Measurements from ENCODE around the gene GALR3.

Gene GALR3

DNA sequence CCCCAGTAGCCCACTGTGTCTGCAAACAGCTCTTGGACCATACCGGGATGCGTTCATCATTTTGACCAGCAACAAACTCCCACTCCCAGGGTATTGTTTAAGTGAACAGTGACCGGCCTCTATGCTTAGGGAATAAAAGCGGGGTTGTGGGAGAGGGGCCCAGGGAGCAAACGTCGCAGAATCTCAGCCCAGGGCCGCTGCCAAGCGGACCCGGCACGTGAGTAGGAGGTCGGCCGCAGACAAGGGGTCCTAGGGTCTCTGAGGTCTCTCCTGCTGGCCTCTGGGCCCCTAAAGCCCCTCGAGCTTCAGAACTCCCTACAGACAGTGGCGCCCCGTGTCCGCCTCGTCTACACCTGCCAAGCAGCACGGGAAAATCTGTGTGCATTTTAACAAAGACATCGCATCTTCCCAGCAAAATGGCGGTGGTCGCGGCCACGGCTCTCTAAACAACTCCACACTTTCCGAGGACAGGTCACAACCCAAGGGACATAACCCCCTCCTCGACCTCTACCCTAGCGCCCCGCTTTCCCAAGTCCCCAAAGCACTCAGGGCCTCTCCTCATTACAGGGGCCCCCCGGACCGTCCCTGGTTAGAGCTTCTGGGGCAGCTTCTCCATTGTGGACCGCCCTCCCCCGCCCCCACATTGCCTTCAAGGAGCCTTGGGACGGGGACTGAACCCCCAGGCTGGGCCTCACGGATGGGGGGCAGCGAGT lies 19.4 kb upstream of the GALR3 start:
- DNase-seq (ENCODE audit: low read depth in 2 of 2): no peak

DNA sequence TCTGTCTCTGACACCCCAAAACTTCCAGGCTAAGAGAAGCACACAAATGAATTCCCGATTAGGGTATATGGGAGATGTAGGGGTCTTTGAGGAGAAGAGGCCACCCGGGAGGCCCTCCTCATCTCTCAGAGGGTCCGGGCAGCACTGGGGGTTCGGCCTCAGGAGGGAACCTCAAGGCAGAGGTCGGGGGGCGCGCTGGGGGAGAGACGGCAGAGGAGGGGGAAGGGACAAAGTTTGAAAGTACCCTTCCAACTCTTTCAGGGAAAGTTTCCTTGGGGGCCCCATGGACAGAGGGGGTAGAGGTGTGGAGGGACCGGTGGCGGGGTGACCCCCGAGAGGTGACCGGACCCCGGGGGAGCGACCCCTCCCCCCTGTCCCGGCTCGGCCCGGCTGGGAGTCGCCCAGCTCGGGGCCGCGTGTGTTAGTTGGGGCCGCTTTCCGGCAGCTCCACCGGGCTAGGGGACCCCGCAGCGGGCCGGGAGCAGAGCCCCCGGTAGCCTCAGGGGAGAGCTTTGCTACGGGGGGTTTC lies 18.8 kb upstream of the GALR3 start:
- no peak for DNase-seq (ENCODE audit: low read depth in 2 of 2)

DNA sequence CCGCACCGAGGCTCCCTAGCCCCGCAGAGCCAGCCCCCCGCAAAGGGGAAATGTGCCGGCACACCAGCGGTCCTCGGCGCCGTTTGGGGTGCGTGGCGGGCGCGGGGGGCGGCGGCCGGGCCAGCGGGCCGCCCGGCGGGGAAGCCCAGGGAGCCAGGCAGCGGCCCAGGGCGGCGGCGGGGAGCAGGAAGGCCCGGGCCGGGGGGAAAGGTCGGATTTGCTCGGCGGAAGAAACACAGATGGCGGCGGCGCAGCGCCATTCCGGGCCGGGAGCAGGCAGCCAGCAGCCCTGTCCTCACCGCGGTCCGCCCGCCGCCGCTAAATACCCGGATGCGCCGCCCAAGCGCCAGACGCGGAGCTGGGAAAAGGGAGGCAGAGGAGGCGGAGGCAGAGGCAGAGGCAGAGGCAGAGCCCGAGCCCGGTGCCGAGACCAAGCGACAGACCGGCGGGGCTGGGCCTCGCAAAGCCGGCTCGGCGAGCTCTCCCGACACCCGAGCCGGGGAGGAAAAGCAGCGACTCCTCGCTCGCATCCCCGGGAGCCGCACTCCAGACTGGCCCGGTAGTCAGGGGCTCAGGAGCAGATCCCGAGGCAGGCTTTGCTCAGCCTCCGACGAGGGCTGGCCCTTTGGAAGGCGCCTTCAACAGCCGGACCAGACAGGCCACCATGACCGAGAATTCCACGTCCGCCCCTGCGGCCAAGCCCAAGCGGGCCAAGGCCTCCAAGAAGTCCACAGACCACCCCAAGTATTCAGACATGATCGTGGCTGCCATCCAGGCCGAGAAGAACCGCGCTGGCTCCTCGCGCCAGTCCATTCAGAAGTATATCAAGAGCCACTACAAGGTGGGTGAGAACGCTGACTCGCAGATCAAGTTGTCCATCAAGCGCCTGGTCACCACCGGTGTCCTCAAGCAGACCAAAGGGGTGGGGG lies 18.0 kb upstream of the GALR3 start:
- peak; percentile 15 to 29 for DNase-seq (ENCODE audit: low read depth in 2 of 2)

DNA sequence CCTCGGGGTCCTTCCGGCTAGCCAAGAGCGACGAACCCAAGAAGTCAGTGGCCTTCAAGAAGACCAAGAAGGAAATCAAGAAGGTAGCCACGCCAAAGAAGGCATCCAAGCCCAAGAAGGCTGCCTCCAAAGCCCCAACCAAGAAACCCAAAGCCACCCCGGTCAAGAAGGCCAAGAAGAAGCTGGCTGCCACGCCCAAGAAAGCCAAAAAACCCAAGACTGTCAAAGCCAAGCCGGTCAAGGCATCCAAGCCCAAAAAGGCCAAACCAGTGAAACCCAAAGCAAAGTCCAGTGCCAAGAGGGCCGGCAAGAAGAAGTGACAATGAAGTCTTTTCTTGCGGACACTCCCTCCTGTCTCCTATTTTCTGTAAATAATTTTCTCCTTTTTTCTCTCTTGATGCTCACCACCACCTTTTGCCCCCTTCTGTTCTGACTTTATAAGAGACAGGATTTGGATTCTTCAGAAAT lies 17.3 kb upstream of the GALR3 start:
- no peak for DNase-seq (ENCODE audit: low read depth in 2 of 2)

DNA sequence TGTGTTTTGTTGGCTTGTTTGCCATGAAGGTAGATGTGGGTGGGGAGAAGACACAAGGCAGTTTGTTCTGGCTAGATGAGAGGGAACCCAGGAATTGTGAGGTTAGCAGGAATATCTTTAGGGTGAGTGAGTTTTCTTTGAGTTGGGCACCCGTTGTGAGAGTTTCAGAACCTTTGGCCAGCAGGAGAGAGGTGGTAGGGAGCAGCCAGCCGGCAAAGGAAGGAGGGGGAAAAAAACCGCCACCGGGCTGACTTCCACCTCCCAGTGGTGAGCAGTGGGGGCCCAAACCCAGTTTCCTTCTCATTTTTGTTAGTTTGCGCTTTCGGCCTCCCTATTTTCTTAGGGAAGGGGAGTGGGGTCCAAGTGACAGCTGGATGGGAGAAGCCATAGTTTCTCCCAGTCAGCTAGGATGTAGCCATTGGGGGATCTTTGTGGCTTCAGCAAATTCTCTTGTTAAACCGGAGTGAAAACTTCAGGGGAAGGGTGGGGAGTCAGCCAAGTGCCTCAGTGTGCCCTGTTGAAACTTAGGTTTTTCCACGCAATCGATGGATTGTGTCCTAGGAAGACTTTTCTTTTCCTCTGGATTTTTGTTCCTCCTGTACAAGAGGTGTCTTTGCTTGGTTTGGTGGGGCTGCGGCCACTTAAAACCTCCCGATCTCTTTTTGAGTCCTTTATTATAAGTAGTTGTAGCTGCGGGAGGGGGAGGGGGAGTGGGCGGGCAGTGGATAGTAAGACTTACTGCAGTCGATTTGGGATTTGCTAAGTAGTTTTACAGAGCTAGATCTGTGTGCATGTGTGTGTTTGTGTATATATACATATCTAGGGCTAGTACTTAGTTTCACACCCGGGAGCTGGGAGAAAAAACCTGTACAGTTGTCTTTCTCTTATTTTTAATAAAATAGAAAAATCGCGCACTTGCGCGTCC lies 16.5 kb upstream of the GALR3 start:
- no peak for DNase-seq (ENCODE audit: low read depth in 2 of 2)

DNA sequence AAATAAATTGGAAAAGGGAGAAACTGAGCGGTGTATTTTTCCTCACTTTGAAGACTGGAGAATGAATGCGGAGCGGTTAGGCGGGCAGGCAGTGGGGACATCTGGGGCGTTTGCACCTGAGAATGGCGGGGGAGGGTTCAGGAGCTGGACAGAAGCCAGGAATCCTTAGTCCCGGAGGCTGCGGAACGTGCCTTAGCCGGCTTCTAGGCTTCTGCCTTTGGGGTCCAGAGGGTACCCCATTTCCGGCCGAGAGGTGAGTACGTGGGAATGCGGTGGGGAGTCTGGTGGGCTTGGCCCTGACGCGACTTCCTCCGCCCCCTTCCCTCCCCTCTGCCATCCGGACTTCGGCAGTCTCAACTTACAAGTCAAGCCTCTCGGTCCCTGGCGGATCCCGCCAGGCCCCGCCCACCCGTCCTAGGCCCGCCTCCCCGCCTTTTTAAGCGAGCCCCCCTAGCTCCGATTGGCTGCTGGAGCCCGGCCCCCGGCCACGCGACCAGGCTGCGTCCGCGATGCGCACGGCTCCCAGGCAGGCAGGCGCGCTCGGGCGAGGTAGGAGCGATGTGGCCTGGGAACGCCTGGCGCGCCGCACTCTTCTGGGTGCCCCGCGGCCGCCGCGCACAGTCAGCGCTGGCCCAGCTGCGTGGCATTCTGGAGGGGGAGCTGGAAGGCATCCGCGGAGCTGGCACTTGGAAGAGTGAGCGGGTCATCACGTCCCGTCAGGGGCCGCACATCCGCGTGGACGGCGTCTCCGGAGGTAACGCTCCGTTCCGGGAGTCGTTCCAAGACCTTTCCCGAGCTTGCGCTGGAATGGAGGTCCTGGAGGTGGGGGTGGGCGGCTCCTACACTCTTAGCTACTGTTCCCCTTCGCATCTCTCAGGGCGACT lies 15.5 kb upstream of the GALR3 start, which contains the start of gene GCAT:
GCAT (plus strand) TSS at position 525 of the 884 bp plus-strand sequence; CDS start at position 559, 34 bp downstream.
- DNase-seq (ENCODE audit: low read depth in 2 of 2): peak; percentile 69 to 84

DNA sequence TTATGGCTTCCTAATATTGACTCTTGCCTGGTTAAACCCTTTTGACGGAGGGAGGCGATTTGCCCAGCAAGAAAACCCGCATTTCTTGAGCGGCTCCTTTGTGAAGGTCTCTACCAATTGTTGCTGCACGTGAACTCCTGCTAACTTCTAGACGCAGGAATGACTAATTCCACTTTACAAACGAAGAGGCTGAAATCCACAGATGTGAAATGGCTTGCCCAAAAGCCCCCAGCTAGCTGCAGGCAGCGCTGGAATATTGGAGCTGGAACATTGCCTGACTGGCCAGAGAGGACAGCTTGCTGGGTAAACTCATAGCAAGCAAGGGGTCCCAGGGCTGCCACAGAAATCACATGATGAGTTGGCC lies 14.9 kb upstream of the GALR3 start:
- DNase-seq (ENCODE audit: low read depth in 2 of 2): no peak

DNA sequence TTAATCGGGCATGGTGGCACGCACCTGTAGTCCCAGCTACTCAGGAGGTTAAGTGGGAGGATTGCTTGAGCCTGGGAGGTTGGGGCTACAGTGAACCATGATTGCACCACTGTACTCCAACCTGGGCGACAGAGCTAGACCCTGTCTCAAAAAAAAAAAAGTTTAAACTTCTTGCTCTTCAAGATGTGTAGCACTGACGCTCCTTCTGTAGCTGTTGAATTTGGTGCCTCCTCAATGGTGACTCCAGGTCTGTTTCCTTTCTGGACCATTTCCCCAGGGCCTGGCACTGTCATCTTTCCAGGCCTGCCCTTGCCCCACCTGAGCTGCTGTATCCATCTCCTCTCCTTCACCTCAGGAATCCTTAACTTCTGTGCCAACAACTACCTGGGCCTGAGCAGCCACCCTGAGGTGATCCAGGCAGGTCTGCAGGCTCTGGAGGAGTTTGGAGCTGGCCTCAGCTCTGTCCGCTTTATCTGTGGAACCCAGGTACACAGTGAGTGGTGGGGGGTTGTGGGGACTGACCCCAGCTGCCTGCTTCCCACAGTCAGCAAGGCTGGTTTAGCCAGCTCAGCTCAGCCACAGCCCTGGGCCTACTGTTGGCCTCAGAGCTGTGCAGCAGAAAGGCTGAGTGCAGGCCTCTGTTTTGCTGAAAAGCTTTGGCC lies 13.4 kb upstream of the GALR3 start:
- no peak for DNase-seq (ENCODE audit: low read depth in 2 of 2)

DNA sequence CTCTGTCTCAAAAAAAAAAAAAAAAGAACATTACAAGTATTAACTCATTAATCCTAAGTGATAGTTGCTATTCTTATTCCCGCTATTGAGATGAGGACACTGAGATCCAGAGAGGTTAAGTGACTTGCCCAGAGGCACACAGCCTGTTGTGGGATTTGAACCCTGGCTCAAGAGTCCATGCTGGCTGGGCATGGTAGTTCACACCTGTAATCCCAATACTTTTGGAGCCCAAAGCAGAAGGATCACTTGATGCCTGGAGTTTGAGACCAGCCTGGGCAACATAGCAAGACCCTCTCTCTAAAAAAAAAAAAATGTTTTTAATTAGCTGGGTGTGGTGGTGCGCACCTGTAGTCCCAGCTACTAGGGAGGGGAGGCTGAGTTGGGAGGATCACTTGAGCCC lies 11.3 kb upstream of the GALR3 start:
- no peak for DNase-seq (ENCODE audit: low read depth in 2 of 2)

DNA sequence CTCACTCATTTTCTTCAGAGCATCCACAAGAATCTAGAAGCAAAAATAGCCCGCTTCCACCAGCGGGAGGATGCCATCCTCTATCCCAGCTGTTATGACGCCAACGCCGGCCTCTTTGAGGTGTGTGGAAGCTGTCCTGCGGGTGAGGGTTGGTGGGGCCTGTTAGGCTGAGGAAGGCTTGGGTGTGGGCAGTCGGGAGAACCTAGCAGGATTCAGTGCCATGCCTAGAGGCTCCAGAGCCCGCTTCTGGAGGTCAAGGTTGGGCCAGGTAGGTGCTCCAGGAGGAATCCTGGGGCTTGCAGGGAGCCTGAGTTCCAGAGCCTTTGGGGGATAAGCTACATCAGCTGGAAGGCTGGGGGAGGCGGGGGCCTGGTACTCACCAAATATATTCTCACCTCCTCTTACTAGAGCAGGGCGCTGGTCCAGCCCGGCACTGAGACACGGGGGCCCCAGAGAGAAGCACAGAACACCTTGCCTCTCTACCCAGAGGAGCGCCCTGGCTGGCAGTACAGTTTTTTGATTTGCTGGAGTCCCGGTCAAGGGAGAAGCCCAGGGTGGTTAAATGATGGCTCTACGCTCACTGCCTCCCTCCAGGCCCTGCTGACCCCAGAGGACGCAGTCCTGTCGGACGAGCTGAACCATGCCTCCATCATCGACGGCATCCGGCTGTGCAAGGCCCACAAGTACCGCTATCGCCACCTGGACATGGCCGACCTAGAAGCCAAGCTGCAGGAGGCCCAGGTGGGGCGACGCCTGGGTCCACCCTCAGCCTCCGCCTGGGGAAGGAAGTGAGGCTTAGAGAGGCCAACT lies 10.1 kb upstream of the GALR3 start:
- DNase-seq (ENCODE audit: low read depth in 2 of 2): no peak

DNA sequence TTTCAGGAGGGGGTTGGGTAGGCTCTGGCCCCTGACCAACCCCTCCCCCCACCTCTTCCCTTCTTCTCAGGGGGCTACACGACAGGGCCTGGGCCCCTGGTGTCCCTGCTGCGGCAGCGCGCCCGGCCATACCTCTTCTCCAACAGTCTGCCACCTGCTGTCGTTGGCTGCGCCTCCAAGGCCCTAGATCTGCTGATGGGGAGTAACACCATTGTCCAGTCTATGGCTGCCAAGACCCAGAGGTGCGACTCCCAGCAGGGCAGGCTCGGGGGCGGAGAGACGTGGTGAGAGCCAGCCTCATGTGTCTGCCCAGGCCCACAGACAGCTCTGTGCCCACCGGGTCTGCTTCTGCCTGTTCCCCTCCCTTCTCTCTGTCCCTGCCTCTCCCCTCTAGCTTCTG lies 7.6 kb upstream of the GALR3 start:
- DNase-seq (ENCODE audit: low read depth in 2 of 2): no peak

DNA sequence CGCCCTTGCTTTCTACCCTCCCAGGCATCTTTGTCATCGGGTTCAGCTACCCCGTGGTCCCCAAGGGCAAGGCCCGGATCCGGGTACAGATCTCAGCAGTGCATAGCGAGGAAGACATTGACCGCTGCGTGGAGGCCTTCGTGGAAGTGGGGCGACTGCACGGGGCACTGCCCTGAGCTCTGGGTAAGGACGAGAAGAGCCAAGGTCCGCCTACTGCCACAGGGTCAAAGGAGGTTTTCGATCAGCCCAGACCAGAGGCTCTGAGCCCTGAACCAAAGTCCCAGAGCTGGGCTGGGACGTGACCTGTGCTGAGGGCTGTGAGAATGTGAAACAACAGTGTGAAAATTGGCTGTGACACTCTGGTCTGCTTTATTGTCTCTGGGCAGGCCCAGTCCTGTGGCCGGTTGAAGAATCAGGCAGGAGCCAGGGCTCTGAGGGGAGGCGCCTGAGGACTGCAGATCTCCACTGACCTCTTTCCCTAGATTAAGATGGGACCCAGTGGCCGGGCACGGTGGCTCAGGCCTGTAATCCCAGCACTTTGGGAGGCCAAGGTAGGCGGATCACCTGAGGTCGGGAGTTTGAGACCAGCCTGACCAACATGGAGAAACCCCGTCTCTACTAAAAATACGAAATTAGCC lies 6.5 kb upstream of the GALR3 start:
- DNase-seq (ENCODE audit: low read depth in 2 of 2): no peak

DNA sequence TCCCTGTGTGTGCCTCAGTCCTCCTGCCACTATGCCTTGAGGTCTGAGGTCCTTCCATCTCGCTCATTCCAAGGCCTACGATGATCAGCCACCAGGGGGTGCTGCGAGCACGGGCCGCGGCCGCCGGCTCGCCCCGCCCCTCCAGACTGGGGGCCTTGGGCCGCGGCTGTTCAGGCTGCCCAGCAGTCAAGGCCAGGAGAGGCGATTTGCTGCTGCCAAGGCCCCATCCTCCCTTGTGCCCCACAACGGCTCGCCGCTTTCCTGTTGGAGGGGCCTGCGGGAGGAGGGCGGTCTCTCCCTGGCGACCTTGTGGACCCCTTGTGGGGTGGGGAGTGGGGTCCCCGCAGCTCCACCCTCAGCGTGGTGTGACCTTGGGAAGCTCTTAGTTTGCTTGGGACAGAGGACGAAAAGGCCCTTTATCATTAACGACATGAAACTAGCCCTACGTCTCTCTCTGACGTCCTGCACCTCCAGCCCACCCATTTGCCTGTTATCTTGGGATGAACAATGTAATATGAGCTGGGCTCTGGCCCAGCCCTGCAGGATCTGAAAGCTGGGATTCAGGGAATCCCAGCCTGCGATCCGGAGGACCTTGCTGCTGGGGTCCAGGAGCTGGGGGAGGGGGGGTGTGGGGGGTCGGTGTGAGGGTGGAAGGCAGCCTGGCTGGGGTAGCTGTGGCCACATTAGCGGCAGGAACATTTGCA lies 5.3 kb upstream of the GALR3 start:
- DNase-seq (ENCODE audit: low read depth in 2 of 2): peak; percentile 62 to 63

DNA sequence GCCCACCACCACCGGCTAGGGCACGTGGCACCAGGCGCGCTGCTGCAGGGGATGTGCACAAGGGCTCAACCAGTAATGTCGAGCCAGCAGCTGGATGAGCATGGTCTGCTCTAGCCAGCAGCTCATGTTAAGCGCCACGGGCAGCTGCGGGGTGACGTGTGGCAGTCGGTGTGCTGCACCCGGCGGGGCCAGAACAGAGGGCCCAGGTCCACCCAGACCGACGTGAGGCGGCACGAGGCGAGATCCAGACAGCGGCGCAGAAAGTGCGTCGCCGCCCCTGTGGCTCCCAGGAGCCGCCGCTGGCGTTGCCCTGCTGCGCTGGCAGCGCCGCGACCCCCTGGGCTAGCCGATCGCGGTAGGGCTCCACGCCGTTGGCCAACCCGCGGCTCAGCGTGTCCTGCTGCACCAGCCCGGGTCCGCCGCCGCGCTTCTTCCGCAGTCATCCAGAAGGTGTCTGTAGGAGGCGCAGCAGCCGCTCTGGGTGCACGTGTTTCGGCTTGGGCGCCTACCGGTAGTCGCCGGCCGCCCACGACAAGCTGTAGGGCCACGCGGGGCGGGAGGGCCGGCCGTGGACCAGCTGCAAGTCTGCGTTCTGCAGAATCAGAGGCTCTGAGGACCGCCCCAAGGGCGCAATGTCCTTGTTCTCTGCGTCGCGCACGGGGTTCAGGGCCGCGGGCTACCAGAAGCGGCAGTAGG lies 4.6 kb upstream of the GALR3 start:
- DNase-seq (ENCODE audit: low read depth in 2 of 2): peak; percentile 30 to 59

DNA sequence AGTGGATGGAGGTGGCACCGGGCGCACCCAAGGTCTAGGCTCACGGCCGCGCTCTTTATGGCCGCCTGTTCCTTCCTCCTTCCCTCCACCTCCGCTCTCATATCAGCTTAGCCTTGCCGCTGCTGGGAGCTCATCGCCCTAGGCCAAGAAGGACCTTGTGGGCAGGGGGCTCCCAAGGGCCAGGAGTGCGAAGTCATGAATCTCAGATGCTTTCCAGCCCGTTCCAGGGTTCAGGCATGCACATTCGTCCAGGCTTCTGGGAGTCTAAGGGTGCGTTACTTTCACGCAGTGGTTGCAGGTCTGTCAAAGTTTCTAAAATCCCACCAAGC lies 4.1 kb upstream of the GALR3 start:
- DNase-seq (ENCODE audit: low read depth in 2 of 2): no peak

DNA sequence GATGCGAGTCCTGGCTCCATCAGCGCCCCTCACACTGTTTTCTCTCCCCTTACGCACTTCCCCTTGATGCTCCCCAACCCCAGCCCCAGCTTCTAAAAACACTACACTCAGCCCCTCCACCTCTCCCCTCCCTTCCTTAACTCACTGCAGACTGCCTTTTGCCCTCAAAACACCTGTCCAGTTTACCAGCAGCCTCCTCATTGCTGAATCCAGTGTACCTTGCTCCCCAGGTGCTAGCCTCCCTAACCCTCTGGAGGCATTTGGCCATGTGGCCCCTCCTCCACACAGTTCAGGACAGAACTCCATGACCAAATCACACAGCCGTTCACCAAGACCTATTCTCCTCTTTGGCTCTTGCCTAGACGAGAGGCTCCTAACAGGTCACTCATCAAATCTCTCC lies 2.8 kb upstream of the GALR3 start:
- no peak for DNase-seq (ENCODE audit: low read depth in 2 of 2)

DNA sequence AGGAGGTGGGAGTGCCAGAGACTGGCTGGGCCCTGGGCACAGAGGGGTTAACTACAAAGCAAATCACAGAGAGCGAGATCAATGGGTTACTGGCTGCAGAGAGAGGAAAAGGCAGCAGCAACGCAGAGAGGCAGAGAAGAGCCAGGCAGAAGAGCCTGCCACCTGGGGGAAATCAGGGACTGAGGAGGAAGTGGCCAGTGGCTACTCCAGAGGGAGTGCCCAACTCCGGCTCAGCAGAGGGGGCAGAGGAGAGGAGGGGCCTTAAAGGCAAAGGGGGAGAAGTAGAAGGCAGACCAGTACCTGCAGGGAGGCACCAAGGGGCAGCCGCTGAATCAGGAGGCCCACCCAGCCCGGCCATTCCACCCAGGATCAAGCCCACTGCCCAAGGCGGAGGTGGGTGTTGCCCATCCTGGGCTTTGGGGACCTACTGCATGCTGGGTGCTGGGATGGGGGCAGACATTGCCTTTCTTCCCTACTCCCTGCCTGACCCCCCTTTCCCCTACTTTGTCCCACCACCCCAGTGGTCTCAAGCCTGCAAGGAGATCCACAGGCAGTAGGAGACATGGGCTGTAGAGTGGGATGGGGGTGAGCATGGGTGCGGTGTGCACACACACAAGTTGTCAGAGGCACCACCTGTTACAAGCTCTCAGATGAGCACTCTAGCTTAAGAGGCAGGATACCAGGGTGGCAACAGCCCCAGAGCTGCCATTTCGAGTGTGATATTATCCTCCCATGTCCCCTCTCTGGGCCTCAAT lies 926 bp upstream of the GALR3 start:
- DNase-seq (ENCODE audit: low read depth in 2 of 2): no peak

Measured in stimulated activated CD8-positive, alpha-beta memory T cell treated with anti-CD3 and anti-CD28 coated beads, Interleukin-7, amount 100 ng/mL, for 4 hours (primary cell).